ENCODE measurements around the gene ETFBKMT.
"Not testable (repeated sequence)": the region's sequence is repeated elsewhere in the genome, so short reads cannot be mapped to it uniquely, and the experiment has no call there.

DNA sequence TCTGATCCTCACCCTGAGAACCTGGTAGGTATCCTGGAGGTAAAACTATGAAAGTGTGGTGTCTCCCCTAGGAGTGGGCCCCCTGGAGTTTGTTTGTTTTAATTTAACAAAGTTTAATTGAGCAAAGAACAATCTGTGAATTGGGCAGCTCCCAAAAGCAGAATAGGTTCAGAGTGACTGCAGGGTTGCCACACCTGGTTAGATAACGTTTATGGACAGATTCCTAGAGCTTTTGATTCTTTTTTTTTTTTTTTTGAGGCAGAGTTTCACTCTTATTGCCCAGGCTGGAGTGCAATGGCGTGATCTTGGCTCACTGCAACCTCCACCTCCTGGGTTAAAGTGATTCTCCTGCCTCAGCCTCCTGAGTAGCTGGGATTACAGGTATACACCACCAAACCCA is 10.1 kb downstream of the ETFBKMT start:
- TF ChIP-seq CTCF, POLR2A (IDR thresholded peaks at IDR 0.05): not testable (repeated sequence)

Data from right lobe of liver (tissue), 4 donors.